Endothelial cell of umbilical vein (primary cell): Measurements from ENCODE around the gene SDE2. TPM values are rescaled to one million over a fixed set of nuclear protein-coding genes. Genes with fewer than 3 reads are reported as not detected.

ENCODE experiments used
- BruUV-seq: library from RNA; stranded (reverse); fragments of 400-500 nt; replicated peaks from 2 replicates; lab custom pipeline; 2021; lab: Mats Ljungman, UMichigan
- CTCF ChIA-PET: fragments of 300-600, 350-600 bp; sonication (Branson Sonifier 250); formaldehyde crosslinking; loops from one replicate; lab custom pipeline; 2021; ENCODE audit warnings: antibody characterized with exemption, inconsistent platforms; lab: Charles Lee
- POLR2A ChIA-PET: fragments of 300-600, 350-600 bp; sonication (Branson Sonifier 250); formaldehyde crosslinking; loops from one replicate; lab custom pipeline; 2021; ENCODE audit warnings: antibody characterized with exemption, inconsistent platforms; lab: Charles Lee
- DNase-seq: peaks from one replicate; pipeline ENCODE4 v3.0.0-alpha.2; 2011; ENCODE audit warnings: low read depth, low spot score
- FAIRE-seq: peaks from 2 replicates; lab custom pipeline; 2011; peaks lifted over from hg19 to GRCh38; lab: Jason Lieb, UNC
- H2AFZ ChIP-seq: 2 replicates; pipeline ENCODE4 v1.6.0; 2012; ENCODE audit warnings: low read depth, low read length, control low read depth, inconsistent platforms
- H3K27ac ChIP-seq: 2 replicates; pipeline ENCODE4 v1.5.1; 2011; ENCODE audit warnings: low read depth, mild to moderate bottlenecking, control low read depth, low read length, moderate library complexity; ENCODE audit not compliant: insufficient read depth
- H3K27me3 ChIP-seq, 2 experiments: 2 replicates each; pipeline versions ENCODE4 v1.6.0 to v1.6.1; 2011; ENCODE audit warnings: low read length in 2 of 2, mixed read lengths in 1 of 2; ENCODE audit not compliant: control insufficient read depth in 2 of 2, insufficient read depth in 2 of 2
- H3K36me3 ChIP-seq, 2 experiments: 2 replicates in 1 of 2; 3 replicates in 1 of 2; pipeline ENCODE4 v1.5.1; 2011; ENCODE audit warnings: low read length in 2 of 2, mild to moderate bottlenecking in 1 of 2, moderate library complexity in 1 of 2; ENCODE audit not compliant: control insufficient read depth in 2 of 2, insufficient read depth in 2 of 2; ENCODE audit errors: extremely low read depth in 1 of 2
- H3K4me1 ChIP-seq: 3 replicates; pipeline ENCODE4 v1.5.1; 2011; ENCODE audit warnings: mild to moderate bottlenecking, low read length; ENCODE audit not compliant: control insufficient read depth, insufficient read depth; ENCODE audit errors: extremely low read depth
- H3K4me2 ChIP-seq: 2 replicates; pipeline ENCODE4 v1.6.1; 2011; ENCODE audit warnings: low read length, control low read depth, mixed read lengths; ENCODE audit not compliant: insufficient read depth
- H3K4me3 ChIP-seq, 3 experiments: fragments of 200-600 bp in 1 of 3; sonication (generic), shearing (Covaris generic) in 1 of 3; replicated peaks in 1 of 3; 2 replicates each; pipeline ENCODE4 v1.5.1; 2011 to 2016; ENCODE audit warnings: control low read depth in 3 of 3, low read length in 3 of 3, mild to moderate bottlenecking in 2 of 3, inconsistent platforms in 1 of 3, low read depth in 1 of 3, moderate library complexity in 1 of 3; ENCODE audit not compliant: insufficient read depth in 1 of 3
- H3K79me2 ChIP-seq: 2 replicates; pipeline ENCODE4 v1.6.0; 2012; ENCODE audit warnings: low read length, inconsistent platforms; ENCODE audit not compliant: control insufficient read depth, insufficient read depth
- H3K9ac ChIP-seq: replicated peaks from 2 replicates; pipeline ENCODE3; 2011; ENCODE audit warnings: low read length, control low read depth; ENCODE audit not compliant: insufficient read depth; ENCODE audit errors: extremely low read depth
- H3K9me1 ChIP-seq: replicated peaks from 3 replicates; pipeline ENCODE4 v1.6.0; 2011; ENCODE audit warnings: mild to moderate bottlenecking, low read length; ENCODE audit not compliant: control insufficient read depth, insufficient read depth; ENCODE audit errors: extremely low read depth
- H3K9me3 ChIP-seq: replicated peaks from 2 replicates; pipeline ENCODE4 v1.5.1; 2012; ENCODE audit warnings: low read length, inconsistent platforms; ENCODE audit not compliant: control insufficient read depth, insufficient read depth
- H4K20me1 ChIP-seq: replicated peaks from 2 replicates; pipeline ENCODE3; 2011; ENCODE audit warnings: mild to moderate bottlenecking, low read length; ENCODE audit not compliant: control insufficient read depth, insufficient read depth; ENCODE audit errors: extremely low read depth
- EZH2 ChIP-seq: IDR thresholded peaks from 2 replicates; pipeline ENCODE4 v1.6.1; 2012; ENCODE audit warnings: borderline replicate concordance, low read depth, mild to moderate bottlenecking, moderate library complexity, low read length, inconsistent platforms; ENCODE audit not compliant: severe bottlenecking
- FOS ChIP-seq: IDR thresholded peaks from 2 replicates; pipeline ENCODE4 v1.6.1; 2011; ENCODE audit warnings: mild to moderate bottlenecking, low read length, moderate library complexity, borderline replicate concordance; ENCODE audit not compliant: insufficient read depth
- GATA2 ChIP-seq: IDR thresholded peaks from 2 replicates; pipeline ENCODE4 v1.7.0; 2011; ENCODE audit warnings: low read depth, mild to moderate bottlenecking, moderate library complexity, mixed read lengths, low read length; ENCODE audit not compliant: insufficient read length, insufficient read depth
- JUN ChIP-seq: IDR thresholded peaks from 2 replicates; pipeline ENCODE4 v1.6.1; 2011; ENCODE audit warnings: borderline replicate concordance, low read depth; ENCODE audit not compliant: insufficient read length, insufficient read depth
- MYC ChIP-seq: IDR thresholded peaks from one replicate; pipeline ENCODE4 v1.6.1; 2011; ENCODE audit warnings: mild to moderate bottlenecking, low read depth, low read length
- POLR2A ChIP-seq: IDR thresholded peaks from 2 replicates; pipeline ENCODE4 v1.6.1; 2012; ENCODE audit warnings: low read depth, mild to moderate bottlenecking, control low read depth, low read length
- POLR2AphosphoS5 ChIP-seq: IDR thresholded peaks from 2 replicates; pipeline ENCODE4 v1.6.1; 2012; ENCODE audit warnings: low read depth, mild to moderate bottlenecking, control low read depth, low read length, moderate library complexity; ENCODE audit not compliant: insufficient read depth
- dilution Hi-C: fragments of 300-500 bp; cut with MboI; formaldehyde crosslinking; loops from one replicate; pipeline ENCODE4 v1.15.0; 2019; ENCODE audit warnings: low sequenced_read_pairs; ENCODE audit not compliant: extremely low pct_ligation_motif_present
- intact Hi-C: fragments of 100-400 bp; cut with micrococcal nuclease; formaldehyde crosslinking; loops from one replicate; pipeline ENCODE4 v1.10.0; 2022
- polyA plus RNA-seq, 4 experiments: library from polyadenylated mRNA; depleted of rRNA in 3 of 4; stranded (reverse) in 3 of 4; unstranded in 1 of 4; fragments of >200 nt; gene quantifications; 2 replicates each; pipeline versions ENCODE4 v1.2.1 to v1.2.3, GENCODE V29; 2011 to 2012; ENCODE audit warnings: missing spikeins in 1 of 4
- total RNA-seq: library from RNA; stranded (reverse); gene quantifications from 2 replicates; pipeline ENCODE4 v1.2.3, GENCODE V29; 2021
- TF ChIP-seq, protein P1 (sequence below): IDR thresholded peaks from 2 replicates; pipeline ENCODE4 v1.6.1; 2011; ENCODE audit not compliant: insufficient read depth, insufficient read length
- TF ChIP-seq, protein P2 (sequence below), 2 donors: IDR thresholded peaks; 1 replicate in 1 of 2; 2 replicates in 1 of 2; pipeline ENCODE4 v1.5.1; 2011; ENCODE audit warnings: low read length in 2 of 2, mild to moderate bottlenecking in 2 of 2, moderate library complexity in 2 of 2, control low read depth in 1 of 2, inconsistent platforms in 1 of 2, low read depth in 1 of 2; ENCODE audit not compliant: insufficient read depth in 1 of 2; ENCODE audit errors: extremely low read depth in 1 of 2

Gene SDE2
- total and polyA plus RNA-seq, 2 donors (not counting 3 experiments of a cell fraction or from before 2014, with no cell fraction given) = 11.9 to 16.1 TPM

- dilution Hi-C loops = no loop called here
Measured at GRCh38 chr1:226029093-226029496, 30.0 kb upstream of the SDE2 start.

More at GRCh38 chr1:226029093-226029496, 30.0 kb upstream of the SDE2 start:
- Histone ChIP-seq H3K9me1 (no peaks in the 10 kb centered on the region), H3K9ac (no peak overlapping the region), H3K4me1 (no peaks in the 10 kb centered on the region), H3K27me3 (peaks cover 0 to 1% of the 10 kb centered on the region in 2 experiments), H3K4me2 (no peak overlapping the region), H3K4me3 (no peak overlapping the region), H2AFZ (no peak overlapping the region), H3K9me3 (no peaks in the 10 kb centered on the region), H3K79me2 (no peaks in the 10 kb centered on the region), H3K36me3 (no peaks in the 10 kb centered on the region), H3K27ac (no peak overlapping the region), H4K20me1 (no peaks in the 10 kb centered on the region)
- CTCF ChIA-PET = no interaction called here
- no TSS peak for BruUV-seq
- TF ChIP-seq, protein P1, sequence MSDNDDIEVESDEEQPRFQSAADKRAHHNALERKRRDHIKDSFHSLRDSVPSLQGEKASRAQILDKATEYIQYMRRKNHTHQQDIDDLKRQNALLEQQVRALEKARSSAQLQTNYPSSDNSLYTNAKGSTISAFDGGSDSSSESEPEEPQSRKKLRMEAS = no peak
- TF ChIP-seq, protein P2, sequence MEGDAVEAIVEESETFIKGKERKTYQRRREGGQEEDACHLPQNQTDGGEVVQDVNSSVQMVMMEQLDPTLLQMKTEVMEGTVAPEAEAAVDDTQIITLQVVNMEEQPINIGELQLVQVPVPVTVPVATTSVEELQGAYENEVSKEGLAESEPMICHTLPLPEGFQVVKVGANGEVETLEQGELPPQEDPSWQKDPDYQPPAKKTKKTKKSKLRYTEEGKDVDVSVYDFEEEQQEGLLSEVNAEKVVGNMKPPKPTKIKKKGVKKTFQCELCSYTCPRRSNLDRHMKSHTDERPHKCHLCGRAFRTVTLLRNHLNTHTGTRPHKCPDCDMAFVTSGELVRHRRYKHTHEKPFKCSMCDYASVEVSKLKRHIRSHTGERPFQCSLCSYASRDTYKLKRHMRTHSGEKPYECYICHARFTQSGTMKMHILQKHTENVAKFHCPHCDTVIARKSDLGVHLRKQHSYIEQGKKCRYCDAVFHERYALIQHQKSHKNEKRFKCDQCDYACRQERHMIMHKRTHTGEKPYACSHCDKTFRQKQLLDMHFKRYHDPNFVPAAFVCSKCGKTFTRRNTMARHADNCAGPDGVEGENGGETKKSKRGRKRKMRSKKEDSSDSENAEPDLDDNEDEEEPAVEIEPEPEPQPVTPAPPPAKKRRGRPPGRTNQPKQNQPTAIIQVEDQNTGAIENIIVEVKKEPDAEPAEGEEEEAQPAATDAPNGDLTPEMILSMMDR (IDR thresholded peaks at IDR 0.05; ENCODE audit: extremely low read depth in 1 of 2, insufficient read depth in 1 of 2, low read depth in 1 of 2, low read length in 2 of 2) = no peak
- no peak for TF ChIP-seq POLR2A
- no peak for TF ChIP-seq JUN
- no peak for TF ChIP-seq FOS
- no peak for TF ChIP-seq MYC
- no peak for TF ChIP-seq EZH2
- TF ChIP-seq GATA2 = no peak
- TF ChIP-seq POLR2AphosphoS5 = no peak
- POLR2A ChIA-PET = no interaction called here
- DNase-seq = no peak
- FAIRE-seq = no peak
- intact Hi-C loops = no loop called here
